Uterus (tissue), 4 donors: ENCODE results near the gene PSMB8. TPM values are rescaled to one million over a fixed set of nuclear protein-coding genes. Genes with fewer than 3 reads are reported as not detected.

ENCODE experiments used
- DNase-seq, 2 donors: peaks; one replicate each; pipeline ENCODE4 v3.0.0-alpha.2; 2019 to 2020
- H3K27ac ChIP-seq, 2 donors: fragments of 200-600 bp; sonication (generic); 1 replicate in 1 of 2; 2 replicates in 1 of 2; pipeline ENCODE4 v1.5.1; 2016 to 2018
- H3K27me3 ChIP-seq, 2 donors: fragments of 200-600 bp; sonication (generic); one replicate each; pipeline ENCODE4 v1.5.1; 2018 to 2019; ENCODE audit warnings: control low read depth in 1 of 2
- H3K36me3 ChIP-seq, 2 donors: fragments of 200-600 bp; sonication (generic); one replicate each; pipeline ENCODE4 v1.5.1; 2019; ENCODE audit warnings: control low read depth in 1 of 2
- H3K4me1 ChIP-seq, 2 donors: fragments of 200-600 bp; sonication (generic); one replicate each; pipeline ENCODE4 v1.5.1; 2018 to 2019; ENCODE audit warnings: control low read depth in 1 of 2
- H3K4me3 ChIP-seq, 2 donors: fragments of 200-600 bp; sonication (generic); 1 replicate in 1 of 2; 2 replicates in 1 of 2; pipeline ENCODE4 v1.5.1; 2018 to 2019; ENCODE audit warnings: mild to moderate bottlenecking in 1 of 2
- H3K9me3 ChIP-seq, 2 donors: fragments of 200-600 bp; sonication (generic); one replicate each; pipeline ENCODE4 v1.5.1; 2019; ENCODE audit warnings: control low read depth in 1 of 2
- POLR2A ChIP-seq, 2 donors: fragments of 450-650 bp; IDR thresholded peaks; one replicate each; pipeline ENCODE4 v1.6.1; 2016; ENCODE audit warnings: antibody characterized with exemption in 2 of 2, mild to moderate bottlenecking in 1 of 2, moderate library complexity in 1 of 2
- intact Hi-C: fragments of 100-400 bp; cut with DNase I; formaldehyde crosslinking; loops from one replicate; pipeline ENCODE4 v1.15.1; 2023; ENCODE audit warnings: low total_unique reads
- total RNA-seq, 4 donors: library from RNA; depleted of rRNA in 3 of 4; stranded (reverse); fragments of >200 nt in 3 of 4; gene quantifications; one replicate each; pipeline versions ENCODE4 v1.1.0 to v1.2.4, GENCODE V29; 2014 to 2023
- TF ChIP-seq, protein P1 (sequence below), 4 experiments: fragments of 200-600 bp in 2 of 4; fragments of 450-650 bp in 2 of 4; sonication (generic) in 2 of 4; IDR thresholded peaks; one replicate each; pipeline ENCODE4 v1.5.1; 2016 to 2019; ENCODE audit warnings: antibody characterized with exemption in 4 of 4, mild to moderate bottlenecking in 2 of 4, moderate library complexity in 1 of 4
- donor health status: DM: yes; HTN: yes; CAD: no.

The PSMB8 gene
- total RNA-seq, 4 donors from 2014 or later: 23.5 to 60.1 (median 27.2) TPM

GRCh38 chr6:32829495-32829894 is 14.4 kb downstream of the PSMB8 start:
- no peak for TF ChIP-seq POLR2A (IDR thresholded peaks at IDR 0.05)
- TF ChIP-seq, protein P1, sequence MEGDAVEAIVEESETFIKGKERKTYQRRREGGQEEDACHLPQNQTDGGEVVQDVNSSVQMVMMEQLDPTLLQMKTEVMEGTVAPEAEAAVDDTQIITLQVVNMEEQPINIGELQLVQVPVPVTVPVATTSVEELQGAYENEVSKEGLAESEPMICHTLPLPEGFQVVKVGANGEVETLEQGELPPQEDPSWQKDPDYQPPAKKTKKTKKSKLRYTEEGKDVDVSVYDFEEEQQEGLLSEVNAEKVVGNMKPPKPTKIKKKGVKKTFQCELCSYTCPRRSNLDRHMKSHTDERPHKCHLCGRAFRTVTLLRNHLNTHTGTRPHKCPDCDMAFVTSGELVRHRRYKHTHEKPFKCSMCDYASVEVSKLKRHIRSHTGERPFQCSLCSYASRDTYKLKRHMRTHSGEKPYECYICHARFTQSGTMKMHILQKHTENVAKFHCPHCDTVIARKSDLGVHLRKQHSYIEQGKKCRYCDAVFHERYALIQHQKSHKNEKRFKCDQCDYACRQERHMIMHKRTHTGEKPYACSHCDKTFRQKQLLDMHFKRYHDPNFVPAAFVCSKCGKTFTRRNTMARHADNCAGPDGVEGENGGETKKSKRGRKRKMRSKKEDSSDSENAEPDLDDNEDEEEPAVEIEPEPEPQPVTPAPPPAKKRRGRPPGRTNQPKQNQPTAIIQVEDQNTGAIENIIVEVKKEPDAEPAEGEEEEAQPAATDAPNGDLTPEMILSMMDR (IDR thresholded peaks at IDR 0.05): no peak
- Histone ChIP-seq H3K4me1 (no peaks in the 10 kb centered on the region), H3K27me3 (no peaks in the 10 kb centered on the region), H3K4me3 (no peak overlapping the region), H3K36me3 (no peaks in the 10 kb centered on the region), H3K9me3 (no peaks in the 10 kb centered on the region), H3K27ac (no peak overlapping the region)
- intact Hi-C loops: no loop called here
- DNase-seq: no peak

- Histone ChIP-seq H3K4me3 (no peak overlapping the region), H3K9me3 (no peaks in the 10 kb centered on the region), H3K36me3 (no peaks in the 10 kb centered on the region), H3K27me3 (no peaks in the 10 kb centered on the region), H3K27ac (no peak overlapping the region), H3K4me1 (no peaks in the 10 kb centered on the region)
- intact Hi-C loops: no loop called here
- TF ChIP-seq POLR2A (IDR thresholded peaks at IDR 0.05): no peak
- TF ChIP-seq, protein P1 (IDR thresholded peaks at IDR 0.05): no peak
- no peak for DNase-seq
Measured at GRCh38 chr6:32827025-32827424, 16.8 kb downstream of the PSMB8 start.

- no peaks in the 10 kb centered on the region for H3K9me3 ChIP-seq
- no peak for TF ChIP-seq POLR2A (IDR thresholded peaks at IDR 0.05)
- TF ChIP-seq, protein P1 (IDR thresholded peaks at IDR 0.05): peak; percentile 26 to 59 (median 36)
- no peak overlapping the region for H3K4me3 ChIP-seq
- H3K27ac ChIP-seq: no peak overlapping the region
- no peaks in the 10 kb centered on the region for H3K36me3 ChIP-seq
- no peaks in the 10 kb centered on the region for H3K27me3 ChIP-seq
- no peaks in the 10 kb centered on the region for H3K4me1 ChIP-seq
- intact Hi-C loops: no loop called here
- no peak for DNase-seq
Measured at GRCh38 chr6:32825966-32826365, 17.9 kb downstream of the PSMB8 start.

DNA sequence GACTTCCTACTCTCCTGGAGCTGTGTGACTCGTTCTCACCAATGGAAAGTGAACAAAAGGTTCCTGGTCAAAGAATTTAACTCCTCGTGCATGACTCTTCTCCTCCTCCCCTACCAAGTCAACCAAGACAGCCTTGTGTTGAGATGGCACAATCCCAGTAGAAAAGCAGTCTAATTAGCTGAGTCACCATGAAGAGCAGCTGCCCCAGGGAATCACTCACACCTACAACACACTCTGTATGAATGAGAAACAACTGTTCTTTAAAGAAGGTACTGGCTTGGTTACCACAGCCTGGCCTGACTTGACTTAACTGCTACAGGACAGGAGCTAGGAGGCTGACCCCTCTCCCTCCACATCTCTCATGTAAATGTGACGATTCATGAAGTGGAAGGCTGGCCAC is 24.1 kb downstream of the PSMB8 start:
- Histone ChIP-seq H3K4me3 (no peak overlapping the region), H3K36me3 (no peaks in the 10 kb centered on the region), H3K9me3 (no peaks in the 10 kb centered on the region), H3K27me3 (no peaks in the 10 kb centered on the region), H3K27ac (no peak overlapping the region), H3K4me1 (no peaks in the 10 kb centered on the region)
- intact Hi-C loops: no loop called here
- TF ChIP-seq POLR2A (IDR thresholded peaks at IDR 0.05): no peak
- TF ChIP-seq, protein P1 (IDR thresholded peaks at IDR 0.05): no peak
- DNase-seq: no peak

DNA sequence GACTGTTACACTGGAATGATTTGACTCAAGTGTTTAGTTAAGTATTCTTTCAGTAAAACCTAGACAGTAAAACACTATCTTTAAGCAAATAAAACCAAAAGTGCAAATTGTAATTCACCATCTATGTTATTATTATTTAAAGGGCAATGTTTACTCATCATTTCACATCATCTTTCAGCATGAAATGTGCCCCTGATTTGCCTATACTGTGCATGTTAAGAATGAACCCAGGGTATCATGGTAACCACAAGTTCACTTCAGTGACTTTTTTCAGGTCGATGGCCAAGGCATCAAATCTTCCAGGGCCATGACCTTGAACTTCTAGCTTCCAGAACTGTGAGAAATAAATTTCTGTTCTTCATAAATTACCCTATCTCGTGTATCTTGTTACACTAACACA is 25.0 kb downstream of the PSMB8 start:
- Histone ChIP-seq H3K27me3 (no peaks in the 10 kb centered on the region), H3K4me1 (no peaks in the 10 kb centered on the region), H3K4me3 (no peak overlapping the region), H3K9me3 (no peaks in the 10 kb centered on the region), H3K27ac (no peak overlapping the region), H3K36me3 (no peaks in the 10 kb centered on the region)
- intact Hi-C loops: no loop called here
- TF ChIP-seq, protein P1 (IDR thresholded peaks at IDR 0.05): no peak
- TF ChIP-seq POLR2A (IDR thresholded peaks at IDR 0.05): no peak
- DNase-seq: no peak
